Gastrocnemius medialis (tissue), 4 donors: ENCODE data around the gene IRF7.

Source experiments
- CTCF ChIP-seq, 5 experiments: fragments of 450-650 bp in 3 of 5; fragments of 200-600 bp in 2 of 5; sonication (generic) in 2 of 5; IDR thresholded peaks in 4 of 5; conservative IDR thresholded peaks in 1 of 5; 1 replicate in 4 of 5; 2 replicates in 1 of 5; pipeline ENCODE4 v1.5.1; 2016 to 2019; ENCODE audit warnings: antibody characterized with exemption in 5 of 5, mild to moderate bottlenecking in 3 of 5, moderate library complexity in 3 of 5
- POLR2A ChIP-seq, 2 donors: fragments of 450-650 bp; IDR thresholded peaks; one replicate each; pipeline ENCODE4 v1.6.1; 2017; ENCODE audit warnings: antibody characterized with exemption in 2 of 2, mild to moderate bottlenecking in 2 of 2, moderate library complexity in 2 of 2

GRCh38 chr11:598005-598680, 17.6 kb downstream of the IRF7 start:
- no peak for TF ChIP-seq CTCF (IDR thresholded peaks at IDR 0.05 in 4 of 5, conservative IDR thresholded peaks at IDR 0.05 in 1 of 5)
- no peak for TF ChIP-seq POLR2A (IDR thresholded peaks at IDR 0.05)
